OCI-LY7 (cell line): ENCODE results near the gene SLC13A2.

Experiments used
- EZH2phosphoT487 ChIP-seq: fragments of 200-600 bp; sonication (generic); IDR thresholded peaks from 2 replicates; pipeline ENCODE4 v1.6.1; 2018; ENCODE audit warnings: low read depth, borderline replicate concordance, mild to moderate bottlenecking, mixed run types, antibody characterized with exemption, low read length, moderate library complexity, mixed read lengths
- TF ChIP-seq, protein P1 (sequence below): fragments of 200-600 bp; sonication (generic); conservative IDR thresholded peaks from 2 replicates; pipeline ENCODE4 v1.5.1; 2014; ENCODE audit warnings: mild to moderate bottlenecking, antibody characterized with exemption, low read length, moderate library complexity, mixed read lengths

DNA sequence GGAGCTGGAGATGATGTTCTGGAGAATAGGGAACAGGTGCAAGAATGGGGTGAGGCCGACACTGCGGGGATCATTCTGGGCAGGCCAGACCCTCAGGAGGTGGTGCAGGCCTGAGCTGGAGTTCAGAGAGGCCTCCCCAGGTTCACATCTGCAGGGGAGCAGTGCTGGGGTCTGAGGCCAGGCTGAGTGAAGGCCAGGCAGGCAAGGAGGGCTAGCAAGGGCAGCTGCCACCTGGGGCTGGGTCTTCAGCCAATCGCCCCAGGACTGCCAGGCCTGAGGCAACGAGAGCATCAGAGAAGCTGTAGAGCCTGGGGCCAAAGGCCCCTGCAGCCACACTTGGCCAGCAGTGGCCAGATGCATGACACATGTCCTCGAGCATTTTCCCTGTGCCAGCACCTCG lies 47.2 kb downstream of the SLC13A2 start:
- TF ChIP-seq, protein P1, sequence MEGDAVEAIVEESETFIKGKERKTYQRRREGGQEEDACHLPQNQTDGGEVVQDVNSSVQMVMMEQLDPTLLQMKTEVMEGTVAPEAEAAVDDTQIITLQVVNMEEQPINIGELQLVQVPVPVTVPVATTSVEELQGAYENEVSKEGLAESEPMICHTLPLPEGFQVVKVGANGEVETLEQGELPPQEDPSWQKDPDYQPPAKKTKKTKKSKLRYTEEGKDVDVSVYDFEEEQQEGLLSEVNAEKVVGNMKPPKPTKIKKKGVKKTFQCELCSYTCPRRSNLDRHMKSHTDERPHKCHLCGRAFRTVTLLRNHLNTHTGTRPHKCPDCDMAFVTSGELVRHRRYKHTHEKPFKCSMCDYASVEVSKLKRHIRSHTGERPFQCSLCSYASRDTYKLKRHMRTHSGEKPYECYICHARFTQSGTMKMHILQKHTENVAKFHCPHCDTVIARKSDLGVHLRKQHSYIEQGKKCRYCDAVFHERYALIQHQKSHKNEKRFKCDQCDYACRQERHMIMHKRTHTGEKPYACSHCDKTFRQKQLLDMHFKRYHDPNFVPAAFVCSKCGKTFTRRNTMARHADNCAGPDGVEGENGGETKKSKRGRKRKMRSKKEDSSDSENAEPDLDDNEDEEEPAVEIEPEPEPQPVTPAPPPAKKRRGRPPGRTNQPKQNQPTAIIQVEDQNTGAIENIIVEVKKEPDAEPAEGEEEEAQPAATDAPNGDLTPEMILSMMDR = no peak
- no peak for TF ChIP-seq EZH2phosphoT487
